GM04503 (cell line): ENCODE data around the gene PAXX.

ENCODE experiments used
- DNase-seq: peaks from one replicate; pipeline ENCODE4 v3.0.0-alpha.2; 2012; ENCODE audit warnings: low read depth

The PAXX gene

GRCh38 chr9:137006116-137007003, 14.1 kb downstream of the PAXX start:
- no peak for DNase-seq

- DNase-seq, result no peak
These were observed 15.0 kb downstream of the PAXX start for GRCh38 chr9:137007108-137007815.

GRCh38 chr9:137007816-137008270, 15.6 kb downstream of the PAXX start:
- no peak for DNase-seq

DNA sequence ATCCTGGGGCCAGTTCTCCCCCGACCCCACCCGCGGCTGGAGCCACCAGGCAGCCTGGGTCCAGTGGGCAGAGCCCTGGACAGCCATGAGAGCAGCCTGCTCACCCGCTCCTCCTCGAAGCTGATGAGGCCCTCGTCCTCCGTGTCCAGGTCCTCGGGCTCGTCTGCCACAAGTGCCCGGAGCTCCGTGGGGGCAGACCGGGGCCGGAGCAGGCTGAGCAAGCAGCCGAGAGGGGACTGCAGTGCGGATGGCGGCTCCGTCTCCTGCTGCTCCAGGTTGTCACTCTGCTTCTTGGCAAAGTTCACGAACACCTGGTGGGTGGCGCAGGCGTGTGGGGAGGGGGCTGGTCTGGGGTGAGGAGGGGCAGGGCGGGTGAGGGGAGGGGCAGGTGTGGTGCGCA, 16.1 kb downstream of the PAXX start:
- DNase-seq, result no peak

- no peak for DNase-seq
These were observed 17.0 kb downstream of the PAXX start for GRCh38 chr9:137009217-137009616.

DNA sequence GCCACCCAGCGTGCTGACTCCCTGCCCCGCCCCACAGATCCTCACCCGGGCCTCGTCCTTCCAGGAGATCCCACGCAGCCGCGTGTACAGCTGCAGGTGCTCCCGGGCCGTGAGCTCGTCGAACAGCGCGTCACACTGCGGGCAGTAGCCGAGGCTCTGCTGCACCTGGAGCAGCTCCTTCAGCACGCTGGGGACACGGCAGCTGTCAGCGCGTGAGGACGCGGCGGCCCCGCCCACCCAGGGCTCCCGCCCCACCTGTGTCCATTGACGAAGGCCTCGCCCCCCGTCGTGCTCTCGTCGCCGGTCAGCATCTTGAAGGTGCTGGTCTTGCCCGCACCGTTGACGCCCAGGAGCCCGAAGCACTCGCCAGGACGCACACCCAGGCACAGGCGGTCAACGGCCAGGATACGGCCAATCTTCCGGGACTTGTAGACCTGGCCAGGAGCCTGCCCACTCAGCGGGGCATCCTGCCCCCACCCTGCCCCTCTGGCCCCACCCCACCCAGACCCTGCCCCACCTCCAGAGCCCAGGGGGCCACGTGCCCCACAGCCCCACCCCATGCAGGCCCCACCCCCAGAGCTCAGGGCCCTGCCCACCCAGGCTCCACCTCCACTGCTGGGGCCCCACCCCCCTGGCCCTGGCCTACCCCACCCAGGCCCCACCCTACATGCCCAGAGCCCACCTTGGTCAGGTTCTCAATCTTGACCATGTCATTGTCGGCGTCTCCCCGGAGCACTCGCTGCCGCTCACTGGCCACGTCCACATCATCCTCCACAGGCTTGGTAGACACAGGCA, 17.9 kb downstream of the PAXX start:
- no peak for DNase-seq

DNA sequence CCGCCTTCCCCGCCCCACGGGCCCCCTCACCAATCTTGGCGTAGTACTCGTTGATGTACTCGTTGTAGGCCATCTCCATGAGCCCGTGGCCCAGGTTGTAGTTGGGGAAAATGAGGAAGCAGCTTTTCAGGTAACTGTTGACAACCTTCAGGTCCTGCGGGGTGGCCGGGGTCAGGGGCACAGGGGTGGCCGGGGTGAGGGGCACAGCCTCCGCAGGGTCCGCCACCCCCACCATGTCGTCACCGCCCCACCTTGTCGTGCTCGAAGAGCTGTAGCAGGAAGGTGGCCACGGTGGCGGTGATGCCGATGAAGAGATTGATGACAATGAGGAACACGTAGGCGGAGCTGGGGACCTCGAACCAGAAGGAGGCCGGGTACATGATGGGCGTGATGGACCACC, 18.9 kb downstream of the PAXX start:
- no peak for DNase-seq

DNA sequence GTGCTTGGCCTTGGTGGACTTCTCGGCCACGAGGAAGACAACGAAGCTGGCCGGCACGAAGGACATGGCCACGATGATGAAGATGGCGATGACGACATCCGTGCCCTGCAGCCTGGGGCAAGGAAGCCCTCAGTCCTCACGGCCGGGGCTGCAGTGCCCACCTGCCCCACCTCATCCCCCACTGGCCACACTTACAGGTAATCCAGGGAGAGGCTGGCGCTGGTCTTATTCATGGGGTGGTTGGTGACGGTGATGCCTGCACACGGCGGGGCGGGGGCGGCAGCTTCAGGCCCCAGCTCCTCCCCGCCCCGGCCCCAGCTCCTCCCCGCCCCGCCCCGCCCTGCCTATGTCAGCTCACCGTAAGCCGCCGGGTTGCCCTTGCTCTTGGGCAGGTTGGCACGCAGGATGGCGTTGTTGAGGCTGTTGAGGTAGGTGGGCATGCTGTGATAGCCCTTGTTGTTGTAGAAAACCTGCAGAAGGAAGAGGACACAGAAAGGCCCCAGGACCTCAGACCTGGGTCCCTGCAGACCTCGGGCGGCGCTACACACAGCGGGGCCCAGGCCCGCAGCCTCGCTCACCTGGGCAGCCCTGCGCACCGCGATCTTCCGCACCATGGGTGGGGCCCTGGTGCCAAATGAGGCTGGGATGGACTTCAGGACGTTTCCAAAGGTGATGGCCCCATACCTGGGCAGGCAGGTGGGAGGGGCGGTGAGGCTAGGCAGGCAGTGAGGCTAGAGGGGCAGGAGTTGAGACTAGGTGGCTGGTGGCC, 19.9 kb downstream of the PAXX start:
- DNase-seq, result no peak

DNA sequence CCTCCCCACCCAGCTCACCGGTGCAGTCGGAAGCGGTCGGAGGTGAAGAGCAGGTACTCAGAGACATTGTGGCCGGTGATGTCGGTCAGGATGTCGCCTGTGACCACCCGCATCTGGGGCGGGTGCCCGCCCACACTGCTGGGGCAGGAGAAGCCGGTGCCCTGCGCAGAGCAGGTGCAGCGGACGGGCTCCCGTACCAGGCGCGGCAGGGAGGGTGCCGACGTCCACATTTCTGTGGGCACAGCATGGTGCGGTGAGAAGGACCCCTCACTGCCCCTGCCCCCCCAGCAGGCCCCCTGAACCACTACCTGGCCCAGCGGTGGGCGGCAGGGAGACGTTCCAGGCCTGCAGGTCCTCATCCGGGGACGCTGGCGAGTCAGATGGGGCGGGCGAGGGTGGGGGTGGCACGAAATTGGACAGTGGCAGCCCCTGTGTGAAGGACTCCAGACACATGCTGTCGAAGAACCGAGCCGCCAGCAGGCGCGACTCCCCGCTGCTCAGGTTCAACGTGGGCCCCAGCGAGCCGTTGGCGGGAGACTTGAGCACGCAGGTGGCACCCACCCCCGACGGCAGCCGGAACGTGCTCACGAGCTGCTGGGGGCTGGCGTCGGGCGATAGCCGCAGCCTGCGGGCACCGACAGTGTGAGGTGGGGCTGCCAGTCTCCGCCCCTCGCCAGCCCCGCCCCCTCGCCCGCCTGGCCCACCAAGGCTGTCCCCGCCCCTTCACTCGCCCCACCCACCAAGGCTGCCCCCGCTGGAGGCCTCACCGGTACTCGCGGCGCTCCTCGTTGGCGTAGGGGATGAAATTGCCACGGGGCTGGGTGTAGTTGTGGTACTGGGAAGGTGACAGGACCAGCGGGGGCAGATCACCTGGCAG, 20.7 kb downstream of the PAXX start:
- DNase-seq, result no peak

DNA sequence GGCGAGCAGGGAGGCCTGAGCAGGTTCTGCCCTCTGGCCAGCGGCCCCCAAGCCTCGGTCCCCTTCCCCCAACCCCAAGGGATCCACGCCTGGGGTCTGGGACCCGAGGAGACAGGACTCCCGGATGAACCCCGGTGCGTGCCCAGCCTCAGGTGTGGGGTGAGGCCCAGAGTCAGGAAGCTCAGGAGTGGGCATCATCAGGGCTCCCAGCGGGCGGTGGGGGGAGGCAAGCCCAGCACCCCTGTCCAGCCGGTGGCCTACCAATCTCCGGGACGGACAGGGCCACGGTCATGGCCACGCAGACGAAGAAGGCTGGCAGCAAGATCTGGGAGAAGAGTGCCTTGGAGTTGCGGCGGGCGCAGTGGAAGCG, 21.3 kb downstream of the PAXX start:
- no peak for DNase-seq

DNA sequence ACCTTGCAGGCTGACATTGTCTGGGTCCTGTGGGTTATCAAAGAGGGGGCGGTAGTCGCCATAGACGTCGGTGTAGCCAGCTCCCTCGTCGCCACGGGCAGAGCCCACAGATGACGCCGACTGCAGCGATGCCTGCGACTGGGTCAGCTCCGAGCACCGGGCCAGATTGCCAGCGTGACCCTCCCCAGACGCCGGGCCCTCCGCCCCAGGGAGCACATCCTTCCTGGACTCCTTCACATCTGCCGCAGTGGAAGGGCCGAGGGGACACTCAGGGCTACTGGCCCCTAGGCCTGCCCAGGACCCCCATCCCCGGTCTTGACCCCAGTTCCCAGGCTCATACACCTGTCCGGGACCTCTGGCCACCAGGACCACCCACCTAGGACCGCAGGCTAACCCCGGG, 21.9 kb downstream of the PAXX start:
- DNase-seq, result no peak

DNA sequence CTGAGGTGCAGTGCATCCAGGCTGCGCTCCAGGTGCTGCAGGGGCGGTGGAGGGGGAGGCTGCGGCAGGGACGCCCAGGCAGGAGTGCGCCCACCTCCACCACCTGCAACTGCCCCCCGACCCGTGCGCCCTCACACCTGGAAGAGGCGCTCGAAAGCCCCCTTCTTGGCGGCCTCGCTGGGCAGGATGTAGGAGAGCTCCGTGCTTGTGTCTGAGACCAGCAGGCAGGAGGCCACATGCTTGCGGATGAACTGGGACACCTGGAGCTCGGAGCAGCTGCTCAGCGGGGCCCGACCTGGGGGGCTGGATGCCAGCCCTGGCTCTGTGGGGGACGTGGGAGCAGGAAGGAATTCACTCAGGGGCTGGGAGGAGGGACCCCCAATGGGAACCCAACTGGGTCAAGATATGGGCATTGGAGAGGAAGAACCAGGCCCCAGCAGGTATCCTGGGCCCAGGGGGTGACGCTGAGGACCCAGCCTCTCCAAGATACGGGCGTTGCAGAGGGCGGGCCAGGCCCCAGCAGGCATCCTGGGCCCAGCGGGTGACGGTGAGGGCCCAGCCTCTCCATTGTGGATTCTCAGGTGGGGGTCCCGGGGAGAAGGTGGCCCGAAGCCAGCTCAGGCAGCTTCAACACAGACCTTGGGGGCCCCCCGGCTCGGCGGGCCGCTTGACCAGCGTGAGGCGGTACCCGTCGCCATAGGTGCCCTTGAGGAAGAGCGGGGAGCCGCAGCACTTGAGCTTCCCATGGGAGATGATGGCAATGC, 22.7 kb downstream of the PAXX start:
- DNase-seq, result no peak

- no peak for DNase-seq
These were observed 23.3 kb downstream of the PAXX start for GRCh38 chr9:137015540-137015930.

- no peak for DNase-seq
These were observed 23.8 kb downstream of the PAXX start for GRCh38 chr9:137015976-137016375.

DNA sequence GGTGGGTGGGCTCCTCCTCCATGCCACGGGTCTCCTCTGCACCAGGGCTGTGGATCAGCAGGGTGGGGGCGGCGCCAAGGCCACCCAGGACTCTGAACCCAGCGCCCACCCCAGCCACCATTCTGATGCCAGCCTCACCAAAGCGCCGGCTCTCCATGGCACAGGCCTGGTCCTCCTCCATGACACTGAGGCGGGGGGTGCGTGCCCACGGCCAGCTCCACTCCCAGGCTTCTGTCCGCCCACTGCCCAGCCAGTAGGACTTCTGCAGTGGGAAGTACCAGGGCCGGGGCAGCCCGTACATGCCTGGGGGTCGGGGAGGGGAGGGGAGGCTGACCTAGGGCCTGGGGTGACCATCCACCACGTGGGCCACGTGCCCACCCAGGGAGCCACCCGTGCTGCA, 24.2 kb downstream of the PAXX start:
- no peak for DNase-seq

DNA sequence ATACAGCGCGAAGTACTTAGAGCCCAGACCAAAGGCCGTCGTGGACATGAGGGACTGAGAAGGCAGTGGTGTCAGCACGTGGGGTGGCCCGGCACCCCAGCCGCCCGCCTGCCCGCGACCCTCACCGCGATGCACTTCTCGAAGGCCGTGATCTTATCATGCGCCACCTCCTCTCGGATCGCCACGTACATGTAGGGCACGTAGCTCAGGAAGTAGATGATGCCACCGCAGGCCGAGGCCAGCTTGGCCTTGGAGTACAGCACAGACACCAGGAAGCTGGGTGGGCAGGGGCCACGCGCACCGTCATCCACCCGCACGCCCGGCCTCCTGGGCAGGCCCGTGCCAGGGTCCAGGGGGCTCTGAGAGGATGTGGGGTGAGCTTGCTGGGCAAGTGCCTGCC, 24.8 kb downstream of the PAXX start:
- DNase-seq, result no peak

- no peak for DNase-seq
These were observed 25.7 kb downstream of the PAXX start for GRCh38 chr9:137017791-137018497.

DNA sequence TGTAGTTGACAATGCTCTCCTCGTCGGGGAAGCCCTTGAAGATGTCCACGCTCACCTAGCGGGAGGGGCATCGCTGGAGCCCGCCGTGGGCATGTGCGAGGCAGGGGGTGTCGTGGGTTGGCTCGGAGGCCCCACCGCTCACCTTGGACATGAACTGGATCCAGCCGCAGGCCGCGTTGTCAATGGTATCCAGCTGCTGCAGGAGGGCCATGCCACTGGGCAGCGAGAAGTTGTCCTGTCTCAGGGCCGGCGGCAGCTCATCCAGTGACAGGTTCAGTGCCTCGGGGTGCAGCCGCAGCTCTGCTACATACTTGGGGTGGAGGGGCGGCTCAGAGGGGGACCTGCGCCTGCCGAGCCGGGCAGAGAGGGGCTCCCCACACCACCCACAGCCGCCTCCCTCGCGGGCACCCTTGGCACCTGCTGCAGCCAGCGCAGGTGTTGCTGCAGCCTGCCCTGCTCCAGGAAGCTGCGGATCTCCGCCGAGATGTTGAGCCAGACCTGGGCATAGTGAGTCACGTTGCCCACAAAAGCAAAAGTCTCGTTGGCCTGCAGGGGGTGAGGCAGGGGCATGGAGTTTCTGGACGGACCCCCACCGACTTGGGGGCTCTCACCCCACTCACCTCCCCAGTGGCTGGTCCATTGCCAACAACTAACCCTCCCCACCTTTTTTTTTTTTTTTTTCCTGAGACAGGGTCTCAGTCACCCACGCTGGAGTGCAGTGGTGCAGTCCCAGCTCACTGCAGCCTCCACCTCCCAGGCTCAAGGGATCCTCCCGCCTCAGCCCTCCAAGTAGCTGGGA, 26.7 kb downstream of the PAXX start:
- DNase-seq, result no peak
